GM19328 (cell line): ENCODE data around the gene C5orf63.
"Not testable (repeated sequence)": the region's sequence is repeated elsewhere in the genome, so short reads cannot be mapped to it uniquely, and the experiment has no call there.

Experiments
- ATAC-seq: cut with Tn5 transposase; IDR thresholded peaks from one replicate; pipeline ENCODE4 v1.9.1; 2021; ENCODE audit warnings: mild to moderate bottlenecking, moderate library complexity; ENCODE audit not compliant: unreplicated experiment

C5orf63 gene

GRCh38 chr5:127010362-127010761, 62.9 kb downstream of the C5orf63 start:
- ATAC-seq = no peak

GRCh38 chr5:127009784-127010183, 63.5 kb downstream of the C5orf63 start:
- no peak for ATAC-seq

GRCh38 chr5:127008300-127008975, 64.9 kb downstream of the C5orf63 start:
- ATAC-seq = no peak

DNA sequence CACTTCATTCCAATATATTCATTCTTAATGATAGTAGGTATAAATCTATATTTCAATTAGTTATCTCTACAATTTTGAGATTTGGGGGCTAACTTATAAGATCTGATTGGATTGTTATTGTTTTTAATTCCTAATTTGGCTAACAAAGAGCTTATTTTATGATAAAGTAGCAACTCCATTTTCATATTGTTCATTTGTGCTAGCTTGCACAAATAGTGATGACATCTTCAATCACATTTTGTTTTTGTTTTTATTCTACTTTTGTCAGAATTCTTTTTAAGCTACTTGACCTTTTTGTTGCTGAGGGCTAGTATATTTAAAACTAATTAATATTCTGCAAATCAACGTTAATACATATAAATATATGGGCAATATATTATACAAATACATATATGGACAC, 65.8 kb downstream of the C5orf63 start:
- ATAC-seq = no peak

- no peak for ATAC-seq
Measured at GRCh38 chr5:127006744-127007143, 66.6 kb downstream of the C5orf63 start.

DNA sequence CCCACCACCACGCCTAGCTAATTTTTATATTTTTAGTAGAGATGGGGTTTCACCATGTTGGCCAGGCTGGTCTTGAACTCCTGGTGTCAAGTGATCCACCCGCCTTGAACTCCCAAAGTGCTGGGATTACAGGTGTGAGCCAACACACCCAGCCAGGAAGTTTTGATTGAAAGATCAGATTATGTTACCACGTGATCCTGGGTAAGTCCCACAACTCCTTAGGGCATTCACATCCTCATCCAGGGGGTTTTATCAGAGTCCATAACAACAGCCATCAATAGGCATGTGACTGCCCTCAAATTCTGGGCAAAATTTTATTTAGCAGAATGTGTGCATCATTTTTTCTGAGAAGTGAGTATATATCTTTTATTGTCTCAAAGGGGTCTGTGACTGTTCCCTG, 68.0 kb downstream of the C5orf63 start:
- not testable (repeated sequence) for ATAC-seq

DNA sequence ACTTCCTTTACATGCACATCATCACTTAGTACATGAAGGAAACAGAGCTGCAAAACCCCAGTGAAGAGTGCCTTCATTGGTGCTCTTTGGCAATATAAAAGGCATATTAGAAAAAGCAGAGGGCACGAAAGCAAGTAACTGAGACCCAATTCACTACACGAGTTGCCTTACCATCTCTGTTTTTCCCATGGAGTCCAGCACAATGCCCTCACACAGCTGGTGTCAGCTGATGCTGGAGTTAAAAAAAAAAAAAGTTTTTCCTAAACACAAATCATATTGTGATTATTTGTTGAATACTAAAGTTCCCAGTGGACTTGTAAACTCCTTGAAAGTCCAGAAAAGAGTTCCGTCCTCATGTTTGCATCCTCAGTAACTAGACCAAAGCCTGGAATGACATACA, 68.6 kb downstream of the C5orf63 start:
- no peak for ATAC-seq

- ATAC-seq = no peak
Measured at GRCh38 chr5:127003798-127004495, 69.4 kb downstream of the C5orf63 start.

- no peak for ATAC-seq
Measured at GRCh38 chr5:127002390-127002789, 70.9 kb downstream of the C5orf63 start.

GRCh38 chr5:127001621-127002296, 71.5 kb downstream of the C5orf63 start:
- ATAC-seq = no peak
